Heart left ventricle (tissue), 16 donors: Measurements from ENCODE around the gene NEURL3. TPM values are rescaled to one million over a fixed set of nuclear protein-coding genes. Genes with fewer than 3 reads are reported as not detected.

ENCODE experiments used
- ATAC-seq, 4 donors: fragments of 200-7000 bp; cut with Tn5 transposase; one replicate each; pipeline ENCODE4 v1.9.1; 2020 to 2022; ENCODE audit warnings: moderate library complexity in 4 of 4, mild to moderate bottlenecking in 3 of 4, moderate number of reproducible peaks in 1 of 4
- DNase-seq, 5 donors: peaks; one replicate each; pipeline ENCODE4 v3.0.0-alpha.2; 2020
- H3K27ac ChIP-seq, 12 donors: fragments of 200-600 bp; sonication (generic) in 4 of 12; one replicate each; pipeline versions ENCODE4 v1.5.0 to v1.8.0; 2016 to 2022; ENCODE audit warnings: mild to moderate bottlenecking in 2 of 12
- H3K27me3 ChIP-seq, 9 donors: fragments of 200-600 bp; sonication (generic) in 2 of 9; one replicate each; pipeline versions ENCODE4 v1.5.1 to v1.8.0; 2016 to 2022; ENCODE audit warnings: mild to moderate bottlenecking in 3 of 9
- H3K36me3 ChIP-seq, 9 donors: fragments of 200-600 bp; sonication (generic) in 2 of 9; one replicate each; pipeline versions ENCODE4 v1.5.0 to v1.8.0; 2018 to 2022; ENCODE audit warnings: mild to moderate bottlenecking in 2 of 9
- H3K4me1 ChIP-seq, 12 donors: fragments of 200-600 bp; sonication (generic) in 4 of 12; one replicate each; pipeline versions ENCODE4 v1.5.0 to v1.8.0; 2016 to 2022; ENCODE audit warnings: mild to moderate bottlenecking in 3 of 12
- H3K4me3 ChIP-seq, 12 donors: fragments of 200-600 bp; sonication (generic) in 4 of 12; one replicate each; pipeline versions ENCODE4 v1.5.0 to v1.8.0; 2017 to 2022; ENCODE audit warnings: mild to moderate bottlenecking in 9 of 12, moderate library complexity in 4 of 12
- H3K9me3 ChIP-seq, 12 donors: fragments of 200-600 bp; sonication (generic) in 4 of 12; one replicate each; pipeline versions ENCODE4 v1.5.0 to v1.8.0; 2016 to 2022; ENCODE audit warnings: mild to moderate bottlenecking in 1 of 12
- POLR2A ChIP-seq, 2 donors: fragments of 450-650 bp; IDR thresholded peaks; one replicate each; pipeline ENCODE4 v1.6.1; 2017; ENCODE audit warnings: antibody characterized with exemption in 2 of 2, mild to moderate bottlenecking in 2 of 2, moderate library complexity in 2 of 2
- WGBS, 4 donors: extraction: QIAGEN DNeasy Blood & Tissue Kit in 2 of 4; methylation state at CpG; one replicate each; pipeline versions ENCODE4 v1.1.5 to v1.1.7; 2013 to 2018; 5-methylcytosine and 5-hydroxymethylcytosine counted together
- intact Hi-C, 10 donors: fragments of 100-400 bp; cut with DNase I; formaldehyde crosslinking; loops; one replicate each; pipeline versions ENCODE4 v1.11.1 to v1.14.2; 2022
- polyA plus RNA-seq, 2 donors: library from polyadenylated mRNA; stranded (reverse); fragments of 200-250 nt; gene quantifications; one replicate each; pipeline ENCODE4 v1.2.3, GENCODE V29; 2013
- total RNA-seq, 9 donors: library from RNA; depleted of rRNA in 2 of 9; stranded (reverse); fragments of >200 nt in 2 of 9; fragmentation: NEBNext Ultra II Directional in 3 of 9; extraction: Animal tissue kit (Norgen Biotek cat#: 25700) in 3 of 9; gene quantifications; one replicate each; pipeline versions ENCODE4 v1.1.0 to v1.2.4, GENCODE V29; 2016 to 2023
- TF ChIP-seq, protein P1 (sequence below), 12 donors: fragments of 200-600 bp; sonication (generic) in 4 of 12; IDR thresholded peaks; one replicate each; pipeline versions ENCODE4 v1.5.0 to v1.8.0; 2018 to 2022; ENCODE audit warnings: antibody characterized with exemption in 12 of 12, mild to moderate bottlenecking in 5 of 12
- donor health status: ischemic (EF 13 %, LVEDD 7.1; RV severe dilation, severe dysfunction).
- donor health status: healthy with polysubstance abuse.
- donor health status: DM: no; HTN: yes; CAD: no.
- donor health status: DM: no; HTN: no; CAD: no.
- donor health status: ischemic (EF 25% LVEDD 6.9; RV normal size, moderate dysfunction).
- donor health status: ischemic (EF 25% LVEDD 5.7; RV mildly dilated, moderate dysfunction).
- donor health status: healthy.
- donor health status: DM: yes; HTN: yes; CAD: no.
- donor health status: ischemic (EF 35%, LVEDD 5.7; RV mildly dilated, moderate dysfunction).
- donor health status: nonischemic (EF 11% LVEDD 7.7; RV severe dilation, severe dysfunction).
- donor health status: DM: yes; HTN: yes; CAD: no.
- donor health status: PGD.
- donor health status: ischemic (EF 29% LVEDD 5.4; RV normal size, mild dysfunction).
- donor health status: nonischemic (EF 23%, LVEDD 6.1; RV moderate dilation, normal function).

NEURL3 gene
- total and polyA plus RNA-seq, 11 donors, result 0.07 to 0.75 (median 0.27) TPM; not detected in 8

DNA sequence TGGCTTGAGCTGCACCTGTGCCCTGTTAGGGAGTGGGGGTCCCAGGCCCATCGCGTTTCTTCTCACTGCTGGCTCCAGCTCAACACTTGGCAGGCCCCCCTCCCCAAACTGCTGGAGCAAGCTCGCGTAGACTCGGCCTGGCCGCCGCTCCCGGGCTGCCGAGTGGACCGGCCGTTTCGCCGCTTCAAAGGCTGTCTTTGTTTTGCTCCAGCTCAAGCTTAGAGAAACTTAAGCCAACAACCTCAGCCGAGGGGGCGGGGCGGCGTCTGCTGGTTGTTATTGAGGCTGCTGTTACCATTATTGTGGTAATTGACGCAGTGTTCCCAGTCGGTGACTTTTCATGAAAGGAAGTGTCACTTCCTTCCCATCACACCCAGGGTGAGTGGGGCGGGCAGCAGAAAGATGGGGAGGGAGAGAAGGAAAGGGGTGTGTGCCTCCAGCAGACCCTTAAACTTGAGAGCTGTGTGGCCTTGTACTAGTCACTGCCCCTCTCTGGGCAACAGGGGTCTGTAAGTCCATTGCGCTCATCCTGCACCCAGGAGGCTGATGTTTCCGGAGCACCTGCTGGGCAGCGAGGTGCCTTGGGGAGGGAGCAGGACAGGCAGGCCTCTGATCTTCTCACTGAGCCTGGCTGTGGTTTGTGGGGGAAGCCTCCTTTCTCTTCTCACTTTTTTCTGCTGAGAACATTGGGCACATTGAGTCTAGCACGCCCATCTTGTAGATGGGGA lies 33.5 kb upstream of the NEURL3 start:
- Histone ChIP-seq H3K9me3 (no peaks in the 10 kb centered on the region), H3K36me3 (peaks cover 0 to 42% (median 8%) of the 10 kb centered on the region in 9 donors), H3K4me3 (peak overlapping the region; percentile 84 to 99 (median 97)), H3K27ac (peak overlapping the region in 11 of 12 donors; percentile 12 to 100 (median 98)), H3K4me1 (peaks cover 7 to 80% (median 66%) of the 10 kb centered on the region in 12 donors), H3K27me3 (no peaks in the 10 kb centered on the region)
- DNase-seq (peak; percentile 81 to 90 (median 84)), ATAC-seq (peak; percentile 6 to 71 (median 20))
- TF ChIP-seq POLR2A (IDR thresholded peaks at IDR 0.05), result no peak
- TF ChIP-seq, protein P1, sequence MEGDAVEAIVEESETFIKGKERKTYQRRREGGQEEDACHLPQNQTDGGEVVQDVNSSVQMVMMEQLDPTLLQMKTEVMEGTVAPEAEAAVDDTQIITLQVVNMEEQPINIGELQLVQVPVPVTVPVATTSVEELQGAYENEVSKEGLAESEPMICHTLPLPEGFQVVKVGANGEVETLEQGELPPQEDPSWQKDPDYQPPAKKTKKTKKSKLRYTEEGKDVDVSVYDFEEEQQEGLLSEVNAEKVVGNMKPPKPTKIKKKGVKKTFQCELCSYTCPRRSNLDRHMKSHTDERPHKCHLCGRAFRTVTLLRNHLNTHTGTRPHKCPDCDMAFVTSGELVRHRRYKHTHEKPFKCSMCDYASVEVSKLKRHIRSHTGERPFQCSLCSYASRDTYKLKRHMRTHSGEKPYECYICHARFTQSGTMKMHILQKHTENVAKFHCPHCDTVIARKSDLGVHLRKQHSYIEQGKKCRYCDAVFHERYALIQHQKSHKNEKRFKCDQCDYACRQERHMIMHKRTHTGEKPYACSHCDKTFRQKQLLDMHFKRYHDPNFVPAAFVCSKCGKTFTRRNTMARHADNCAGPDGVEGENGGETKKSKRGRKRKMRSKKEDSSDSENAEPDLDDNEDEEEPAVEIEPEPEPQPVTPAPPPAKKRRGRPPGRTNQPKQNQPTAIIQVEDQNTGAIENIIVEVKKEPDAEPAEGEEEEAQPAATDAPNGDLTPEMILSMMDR (IDR thresholded peaks at IDR 0.05), result no peak
- 35 to 47% (median 40%) methylated on average over 22 to 24 of the region's 24 CpGs for WGBS, 4 donors
- intact Hi-C loops, result loop anchor here in 4 of 10 donors (5.0 to 10.0 kb wide), 4 partner anchors 99 to 334 kb away; partner anchors contain the start of genes KANSL3 (in 2 of the 4), CNNM3 (in 1 of the 4), CNNM4 (in 1 of the 4) and STARD7 (in 1 of the 4)

DNA sequence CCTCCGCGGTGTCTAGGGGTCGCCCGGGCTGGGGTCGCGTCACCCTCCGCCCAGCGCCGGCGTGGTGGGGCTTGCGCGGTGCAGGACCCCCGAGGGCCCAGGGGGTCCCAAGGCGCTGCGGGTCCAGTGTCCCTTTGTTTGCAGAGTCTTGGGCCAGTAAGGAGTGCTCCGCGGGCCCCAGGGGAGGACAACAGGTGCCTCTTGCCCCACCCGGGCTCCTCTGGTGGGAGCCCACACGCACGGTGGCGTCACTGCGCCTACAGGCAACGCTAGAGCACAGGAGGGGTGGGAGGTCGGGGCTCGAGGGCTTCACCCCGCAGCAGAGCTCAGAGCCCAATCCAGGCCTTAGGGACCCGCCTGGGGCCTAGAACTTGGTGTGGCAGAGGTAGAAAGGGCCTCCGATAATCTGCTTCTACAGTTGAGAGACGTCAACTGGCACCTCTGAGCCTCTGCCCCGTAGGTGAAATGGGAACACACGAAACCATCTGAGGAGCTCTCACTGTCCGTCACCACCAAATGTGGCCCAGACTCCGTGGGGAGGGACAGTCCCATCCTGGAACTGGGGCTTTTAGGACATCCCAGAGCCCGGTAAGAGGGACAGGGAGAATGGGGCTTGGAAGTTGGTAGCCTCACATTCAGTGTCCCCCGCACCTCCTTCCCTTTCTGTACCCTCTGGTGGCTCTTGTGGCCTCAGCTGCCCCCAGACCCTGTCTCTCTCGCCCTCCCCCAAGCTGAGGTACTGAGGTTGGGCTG lies 32.8 kb upstream of the NEURL3 start:
- ATAC-seq, result peak in 2 of 4 donors; percentile 1 to 10
- TF ChIP-seq POLR2A (IDR thresholded peaks at IDR 0.05), result no peak
- TF ChIP-seq, protein P1 (IDR thresholded peaks at IDR 0.05), result no peak
- Histone ChIP-seq H3K4me1 (peaks cover 12 to 86% (median 73%) of the 10 kb centered on the region in 12 donors), H3K9me3 (no peaks in the 10 kb centered on the region), H3K36me3 (peaks cover 0 to 35% (median 5%) of the 10 kb centered on the region in 9 donors), H3K4me3 (peak overlapping the region; percentile 84 to 99 (median 97)), H3K27ac (peak overlapping the region; percentile 12 to 100 (median 98)), H3K27me3 (no peaks in the 10 kb centered on the region)
- 12 to 32% (median 18%) methylated on average over 26 to 36 of the region's 36 CpGs for WGBS, 4 donors
- intact Hi-C loops, result loop anchor here in 4 of 10 donors (5.0 to 10.0 kb wide), 4 partner anchors 99 to 333 kb away; partner anchors contain the start of genes KANSL3 (in 2 of the 4), CNNM3 (in 1 of the 4), CNNM4 (in 1 of the 4) and STARD7 (in 1 of the 4)
- no peak for DNase-seq

DNA sequence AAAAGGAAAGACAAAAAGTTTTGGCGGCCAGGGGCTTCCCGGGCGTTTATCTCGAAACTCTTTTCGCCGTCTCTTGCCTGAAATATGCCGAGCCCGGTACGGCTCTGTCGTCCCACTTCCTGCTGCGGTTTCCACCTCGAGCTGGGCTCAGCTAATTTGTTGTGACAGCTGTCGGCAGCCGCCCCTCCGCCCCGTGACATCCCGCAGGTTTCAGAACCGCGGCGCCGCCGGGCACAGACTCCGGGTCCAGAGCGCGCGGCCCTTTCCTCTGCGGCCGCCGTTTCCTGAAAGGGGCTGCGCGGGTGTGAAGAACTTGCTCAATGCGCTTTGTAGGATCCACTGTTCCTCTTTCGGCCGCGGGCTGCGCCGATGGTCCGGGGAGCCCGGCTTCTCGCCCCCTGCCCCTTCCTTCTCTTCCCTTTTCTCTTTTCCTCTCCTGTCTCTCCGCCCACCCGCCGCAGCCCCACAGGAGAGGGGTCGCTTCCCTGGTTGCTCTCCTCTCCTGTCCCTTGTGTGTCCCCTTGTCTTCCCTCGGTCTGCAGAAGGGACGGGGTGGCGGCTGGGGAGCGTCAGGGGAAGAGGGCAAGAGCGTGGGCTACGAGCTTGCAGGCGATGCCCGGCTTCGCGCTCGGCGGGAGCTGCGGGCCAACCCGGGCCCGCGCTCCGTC lies 32.0 kb upstream of the NEURL3 start:
- intact Hi-C loops, result loop anchor here in 4 of 10 donors (5.0 to 10.0 kb wide), 4 partner anchors 100 to 332 kb away; partner anchors contain the start of genes KANSL3 (in 2 of the 4), CNNM3 (in 1 of the 4), CNNM4 (in 1 of the 4) and STARD7 (in 1 of the 4)
- H3K4me1 ChIP-seq, result peaks cover 19 to 88% (median 76%) of the 10 kb centered on the region in 12 donors
- H3K36me3 ChIP-seq, result peaks cover 0 to 28% (median 3%) of the 10 kb centered on the region in 9 donors
- TF ChIP-seq, protein P1 (IDR thresholded peaks at IDR 0.05), result no peak
- no peak for TF ChIP-seq POLR2A (IDR thresholded peaks at IDR 0.05)
- DNase-seq (peak; percentile 61 to 92 (median 78)), ATAC-seq (peak in 3 of 4 donors; percentile 0 to 33 (median 11))
- peak overlapping the region; percentile 85 to 100 (median 98) for H3K27ac ChIP-seq
- H3K4me3 ChIP-seq, result peak overlapping the region; percentile 84 to 99 (median 97)
- no peaks in the 10 kb centered on the region for H3K9me3 ChIP-seq
- WGBS, 4 donors, result 0 to 1% (median 0%) methylated on average over 40 to 61 of the region's 61 CpGs
- no peaks in the 10 kb centered on the region for H3K27me3 ChIP-seq
